Liver (tissue), 9 donors: ENCODE results near the gene MRPS18B. TPM values are rescaled to one million over a fixed set of nuclear protein-coding genes. Genes with fewer than 3 reads are reported as not detected.

Experiments
- DNase-seq: peaks from one replicate; pipeline ENCODE4 v3.0.0-alpha.2; 2017; ENCODE audit warnings: low spot score
- H3K27ac ChIP-seq, 2 donors: one replicate each; pipeline ENCODE4 v1.7.0; 2013; ENCODE audit warnings: inconsistent platforms in 2 of 2, low read length in 2 of 2, control low read depth in 1 of 2, low read depth in 1 of 2, mild to moderate bottlenecking in 1 of 2
- H3K27me3 ChIP-seq, 4 donors: one replicate each; pipeline versions ENCODE4 v1.6.1 to v1.7.0; 2013; ENCODE audit warnings: low read length in 3 of 4, inconsistent platforms in 1 of 4, mild to moderate bottlenecking in 1 of 4, moderate library complexity in 1 of 4; ENCODE audit not compliant: control insufficient read depth in 4 of 4, insufficient read depth in 4 of 4
- H3K36me3 ChIP-seq, 4 donors: one replicate each; pipeline versions ENCODE4 v1.6.1 to v1.7.0; 2013; ENCODE audit warnings: low read length in 3 of 4, mild to moderate bottlenecking in 3 of 4, low read depth in 1 of 4, moderate library complexity in 1 of 4; ENCODE audit not compliant: control insufficient read depth in 4 of 4, insufficient read depth in 3 of 4
- H3K4me1 ChIP-seq, 4 donors: one replicate each; pipeline versions ENCODE4 v1.6.1 to v1.7.0; 2013; ENCODE audit warnings: low read length in 3 of 4, mild to moderate bottlenecking in 3 of 4, moderate library complexity in 1 of 4; ENCODE audit not compliant: control insufficient read depth in 4 of 4, insufficient read depth in 4 of 4
- H3K4me3 ChIP-seq, 3 donors: one replicate each; pipeline versions ENCODE4 v1.6.1 to v1.7.0; 2013; ENCODE audit warnings: low read length in 3 of 3, control low read depth in 1 of 3, low read depth in 1 of 3, mild to moderate bottlenecking in 1 of 3
- H3K9ac ChIP-seq, 2 donors: one replicate each; pipeline ENCODE4 v1.7.0; 2013; ENCODE audit warnings: low read length in 2 of 2, mild to moderate bottlenecking in 2 of 2, moderate library complexity in 2 of 2, control low read depth in 1 of 2, low read depth in 1 of 2
- H3K9me3 ChIP-seq, 4 donors: one replicate each; pipeline versions ENCODE4 v1.6.1 to v1.7.0; 2013; ENCODE audit warnings: low read length in 3 of 4; ENCODE audit not compliant: control insufficient read depth in 4 of 4
- EGR1 ChIP-seq, 2 donors: IDR thresholded peaks; 2 replicates each; pipeline ENCODE4 v1.6.1; 2016 to 2018; ENCODE audit warnings: antibody characterized with exemption in 2 of 2, low read depth in 2 of 2
- FOXA1 ChIP-seq: IDR thresholded peaks from 2 replicates; pipeline ENCODE4 v1.6.1; 2016; ENCODE audit warnings: antibody characterized with exemption
- FOXA2 ChIP-seq: IDR thresholded peaks from 2 replicates; pipeline ENCODE4 v1.6.1; 2016; ENCODE audit warnings: antibody characterized with exemption
- GABPA ChIP-seq, 2 donors: IDR thresholded peaks in 1 of 2; conservative IDR thresholded peaks in 1 of 2; 2 replicates each; pipeline ENCODE4 v1.6.1; 2016; ENCODE audit warnings: antibody characterized with exemption in 2 of 2, mild to moderate bottlenecking in 1 of 2, moderate library complexity in 1 of 2
- HNF4A ChIP-seq, 2 donors: conservative IDR thresholded peaks; 2 replicates each; pipeline ENCODE4 v1.6.1; 2016; ENCODE audit warnings: antibody characterized with exemption in 2 of 2, mild to moderate bottlenecking in 2 of 2
- HNF4G ChIP-seq: IDR thresholded peaks from 2 replicates; pipeline ENCODE4 v1.6.1; 2016; ENCODE audit warnings: antibody characterized with exemption
- JUND ChIP-seq, 2 donors: IDR thresholded peaks; 2 replicates each; pipeline ENCODE4 v1.6.1; 2016; ENCODE audit warnings: antibody characterized with exemption in 2 of 2
- NR2F2 ChIP-seq: IDR thresholded peaks from 2 replicates; pipeline ENCODE4 v1.6.1; 2016; ENCODE audit warnings: antibody characterized with exemption
- RXRA ChIP-seq, 2 donors: IDR thresholded peaks; 2 replicates each; pipeline ENCODE4 v1.6.1; 2017 to 2018; ENCODE audit warnings: antibody characterized with exemption in 2 of 2, mild to moderate bottlenecking in 1 of 2
- SP1 ChIP-seq: IDR thresholded peaks from 2 replicates; pipeline ENCODE4 v1.6.1; 2018; ENCODE audit warnings: antibody characterized with exemption, mild to moderate bottlenecking
- TAF1 ChIP-seq: conservative IDR thresholded peaks from 2 replicates; pipeline ENCODE4 v1.6.1; 2016; ENCODE audit warnings: antibody characterized with exemption, mild to moderate bottlenecking
- YY1 ChIP-seq: IDR thresholded peaks from 2 replicates; pipeline ENCODE4 v1.6.1; 2016; ENCODE audit warnings: antibody characterized with exemption, mild to moderate bottlenecking
- WGBS: extraction: QIAGEN DNeasy Blood & Tissue Kit; methylation state at CpG from one replicate; pipeline ENCODE4 v1.1.7; 2013; 5-methylcytosine and 5-hydroxymethylcytosine counted together
- polyA plus RNA-seq, 2 donors: library from polyadenylated mRNA; stranded (reverse) in 1 of 2; unstranded in 1 of 2; fragments of 200-250 nt in 1 of 2; fragments of >200 nt in 1 of 2; fragmentation: Nextera tagmentation in 1 of 2; extraction: Ambion mirVana in 1 of 2; gene quantifications; one replicate each; pipeline versions ENCODE4 v1.2.1 to v1.2.3, GENCODE V29; 2013 to 2015
- total RNA-seq, 2 donors: library from RNA; depleted of rRNA; stranded (reverse); fragments of >200 nt; gene quantifications; one replicate each; pipeline ENCODE4 v1.2.3, GENCODE V29; 2014
- TF ChIP-seq, protein P1 (sequence below): IDR thresholded peaks from 2 replicates; pipeline ENCODE4 v1.6.1; 2016; ENCODE audit warnings: antibody characterized with exemption
- TF ChIP-seq, protein P2 (sequence below): IDR thresholded peaks from 2 replicates; pipeline ENCODE4 v1.6.1; 2016; ENCODE audit warnings: antibody characterized with exemption
- TF ChIP-seq, protein P3 (sequence below): fragments of 150-350 bp; IDR thresholded peaks from 2 replicates; pipeline ENCODE4 v1.5.1; 2017; ENCODE audit warnings: improper control_type of control experiment, low read depth, low read length; ENCODE audit not compliant: missing input control
- TF ChIP-seq, protein P4 (sequence below): IDR thresholded peaks from 2 replicates; pipeline ENCODE4 v1.6.1; 2016; ENCODE audit warnings: antibody characterized with exemption, mild to moderate bottlenecking
- TF ChIP-seq, protein P5 (sequence below): IDR thresholded peaks from 2 replicates; pipeline ENCODE4 v1.6.1; 2016; ENCODE audit warnings: antibody characterized with exemption
- donor health status: healthy.
- donor health status: healthy.
- donor health status: healthy.
- donor health status: healthy.
- donor health status: healthy.

Gene MRPS18B
- total and polyA plus RNA-seq, 4 donors, result 50.5 to 81.9 (median 69.4) TPM

DNA sequence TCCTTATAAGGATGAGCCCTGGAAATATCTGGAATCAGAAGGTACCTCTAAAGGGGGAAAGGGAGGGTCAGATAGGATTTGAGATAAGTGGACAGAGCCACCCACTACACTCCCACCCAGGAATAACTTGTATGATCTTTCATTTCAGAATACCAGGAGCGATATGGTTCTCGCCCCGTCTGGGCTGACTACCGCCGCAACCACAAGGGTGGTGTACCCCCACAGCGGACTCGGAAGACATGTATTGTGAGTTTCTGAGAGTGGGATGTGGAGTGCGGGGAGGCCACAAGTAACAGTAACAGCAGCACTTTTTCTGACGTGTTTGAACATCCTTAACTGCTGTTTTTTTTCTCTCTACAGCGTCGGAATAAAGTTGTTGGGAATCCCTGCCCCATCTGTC is 1.9 kb downstream of the MRPS18B start:
- no peak for DNase-seq
- WGBS, result 98% methylated on average over 11 of the region's 11 CpGs
- no peak for TF ChIP-seq JUND (IDR thresholded peaks at IDR 0.05)
- TF ChIP-seq, protein P1, sequence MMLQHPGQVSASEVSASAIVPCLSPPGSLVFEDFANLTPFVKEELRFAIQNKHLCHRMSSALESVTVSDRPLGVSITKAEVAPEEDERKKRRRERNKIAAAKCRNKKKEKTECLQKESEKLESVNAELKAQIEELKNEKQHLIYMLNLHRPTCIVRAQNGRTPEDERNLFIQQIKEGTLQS, result no peak
- TF ChIP-seq FOXA2, result no peak
- Histone ChIP-seq H3K27ac (no peak overlapping the region), H3K27me3 (no peaks in the 10 kb centered on the region), H3K9ac (no peak overlapping the region), H3K4me1 (peaks cover under 1 to 10% (median 5%) of the 10 kb centered on the region in 4 donors), H3K9me3 (no peaks in the 10 kb centered on the region), H3K4me3 (no peak overlapping the region), H3K36me3 (peaks cover 10 to 38% (median 28%) of the 10 kb centered on the region in 4 donors)

DNA sequence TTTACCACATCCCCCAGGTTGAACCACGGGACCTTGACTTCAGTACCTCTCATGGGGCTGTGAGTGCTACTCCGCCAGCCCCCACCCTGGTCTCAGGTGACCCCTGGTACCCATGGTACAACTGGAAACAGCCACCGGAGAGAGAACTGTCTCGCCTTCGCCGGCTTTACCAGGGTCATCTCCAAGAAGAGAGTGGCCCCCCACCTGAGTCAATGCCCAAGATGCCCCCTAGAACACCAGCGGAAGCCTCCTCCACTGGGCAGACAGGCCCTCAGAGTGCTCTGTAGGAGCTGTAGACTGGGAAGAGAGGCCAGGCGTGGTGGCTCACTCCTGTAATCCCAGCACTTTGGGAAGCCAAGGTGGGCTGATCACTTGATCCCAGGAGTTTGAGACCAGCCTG is 7.9 kb downstream of the MRPS18B start:
- no peak for TF ChIP-seq HNF4A (conservative IDR thresholded peaks at IDR 0.05)
- TF ChIP-seq YY1, result no peak
- TF ChIP-seq EGR1 (IDR thresholded peaks at IDR 0.05; ENCODE audit: low read depth in 2 of 2), result no peak
- TF ChIP-seq, protein P2, sequence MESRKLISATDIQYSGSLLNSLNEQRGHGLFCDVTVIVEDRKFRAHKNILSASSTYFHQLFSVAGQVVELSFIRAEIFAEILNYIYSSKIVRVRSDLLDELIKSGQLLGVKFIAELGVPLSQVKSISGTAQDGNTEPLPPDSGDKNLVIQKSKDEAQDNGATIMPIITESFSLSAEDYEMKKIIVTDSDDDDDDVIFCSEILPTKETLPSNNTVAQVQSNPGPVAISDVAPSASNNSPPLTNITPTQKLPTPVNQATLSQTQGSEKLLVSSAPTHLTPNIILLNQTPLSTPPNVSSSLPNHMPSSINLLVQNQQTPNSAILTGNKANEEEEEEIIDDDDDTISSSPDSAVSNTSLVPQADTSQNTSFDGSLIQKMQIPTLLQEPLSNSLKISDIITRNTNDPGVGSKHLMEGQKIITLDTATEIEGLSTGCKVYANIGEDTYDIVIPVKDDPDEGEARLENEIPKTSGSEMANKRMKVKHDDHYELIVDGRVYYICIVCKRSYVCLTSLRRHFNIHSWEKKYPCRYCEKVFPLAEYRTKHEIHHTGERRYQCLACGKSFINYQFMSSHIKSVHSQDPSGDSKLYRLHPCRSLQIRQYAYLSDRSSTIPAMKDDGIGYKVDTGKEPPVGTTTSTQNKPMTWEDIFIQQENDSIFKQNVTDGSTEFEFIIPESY, result no peak
- no peak for TF ChIP-seq JUND (IDR thresholded peaks at IDR 0.05)
- no peak for TF ChIP-seq RXRA (IDR thresholded peaks at IDR 0.05)
- TF ChIP-seq NR2F2, result no peak
- no peak for TF ChIP-seq SP1
- TF ChIP-seq FOXA1, result no peak
- TF ChIP-seq, protein P3, sequence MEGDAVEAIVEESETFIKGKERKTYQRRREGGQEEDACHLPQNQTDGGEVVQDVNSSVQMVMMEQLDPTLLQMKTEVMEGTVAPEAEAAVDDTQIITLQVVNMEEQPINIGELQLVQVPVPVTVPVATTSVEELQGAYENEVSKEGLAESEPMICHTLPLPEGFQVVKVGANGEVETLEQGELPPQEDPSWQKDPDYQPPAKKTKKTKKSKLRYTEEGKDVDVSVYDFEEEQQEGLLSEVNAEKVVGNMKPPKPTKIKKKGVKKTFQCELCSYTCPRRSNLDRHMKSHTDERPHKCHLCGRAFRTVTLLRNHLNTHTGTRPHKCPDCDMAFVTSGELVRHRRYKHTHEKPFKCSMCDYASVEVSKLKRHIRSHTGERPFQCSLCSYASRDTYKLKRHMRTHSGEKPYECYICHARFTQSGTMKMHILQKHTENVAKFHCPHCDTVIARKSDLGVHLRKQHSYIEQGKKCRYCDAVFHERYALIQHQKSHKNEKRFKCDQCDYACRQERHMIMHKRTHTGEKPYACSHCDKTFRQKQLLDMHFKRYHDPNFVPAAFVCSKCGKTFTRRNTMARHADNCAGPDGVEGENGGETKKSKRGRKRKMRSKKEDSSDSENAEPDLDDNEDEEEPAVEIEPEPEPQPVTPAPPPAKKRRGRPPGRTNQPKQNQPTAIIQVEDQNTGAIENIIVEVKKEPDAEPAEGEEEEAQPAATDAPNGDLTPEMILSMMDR, result no peak
- TF ChIP-seq, protein P4, sequence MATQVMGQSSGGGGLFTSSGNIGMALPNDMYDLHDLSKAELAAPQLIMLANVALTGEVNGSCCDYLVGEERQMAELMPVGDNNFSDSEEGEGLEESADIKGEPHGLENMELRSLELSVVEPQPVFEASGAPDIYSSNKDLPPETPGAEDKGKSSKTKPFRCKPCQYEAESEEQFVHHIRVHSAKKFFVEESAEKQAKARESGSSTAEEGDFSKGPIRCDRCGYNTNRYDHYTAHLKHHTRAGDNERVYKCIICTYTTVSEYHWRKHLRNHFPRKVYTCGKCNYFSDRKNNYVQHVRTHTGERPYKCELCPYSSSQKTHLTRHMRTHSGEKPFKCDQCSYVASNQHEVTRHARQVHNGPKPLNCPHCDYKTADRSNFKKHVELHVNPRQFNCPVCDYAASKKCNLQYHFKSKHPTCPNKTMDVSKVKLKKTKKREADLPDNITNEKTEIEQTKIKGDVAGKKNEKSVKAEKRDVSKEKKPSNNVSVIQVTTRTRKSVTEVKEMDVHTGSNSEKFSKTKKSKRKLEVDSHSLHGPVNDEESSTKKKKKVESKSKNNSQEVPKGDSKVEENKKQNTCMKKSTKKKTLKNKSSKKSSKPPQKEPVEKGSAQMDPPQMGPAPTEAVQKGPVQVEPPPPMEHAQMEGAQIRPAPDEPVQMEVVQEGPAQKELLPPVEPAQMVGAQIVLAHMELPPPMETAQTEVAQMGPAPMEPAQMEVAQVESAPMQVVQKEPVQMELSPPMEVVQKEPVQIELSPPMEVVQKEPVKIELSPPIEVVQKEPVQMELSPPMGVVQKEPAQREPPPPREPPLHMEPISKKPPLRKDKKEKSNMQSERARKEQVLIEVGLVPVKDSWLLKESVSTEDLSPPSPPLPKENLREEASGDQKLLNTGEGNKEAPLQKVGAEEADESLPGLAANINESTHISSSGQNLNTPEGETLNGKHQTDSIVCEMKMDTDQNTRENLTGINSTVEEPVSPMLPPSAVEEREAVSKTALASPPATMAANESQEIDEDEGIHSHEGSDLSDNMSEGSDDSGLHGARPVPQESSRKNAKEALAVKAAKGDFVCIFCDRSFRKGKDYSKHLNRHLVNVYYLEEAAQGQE, result no peak
- no peak for TF ChIP-seq FOXA2
- TF ChIP-seq, protein P5, sequence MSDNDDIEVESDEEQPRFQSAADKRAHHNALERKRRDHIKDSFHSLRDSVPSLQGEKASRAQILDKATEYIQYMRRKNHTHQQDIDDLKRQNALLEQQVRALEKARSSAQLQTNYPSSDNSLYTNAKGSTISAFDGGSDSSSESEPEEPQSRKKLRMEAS, result no peak
- TF ChIP-seq HNF4G, result no peak
- no peak for TF ChIP-seq TAF1
- TF ChIP-seq GABPA (IDR thresholded peaks at IDR 0.05 in 1 of 2, conservative IDR thresholded peaks at IDR 0.05 in 1 of 2), result no peak
- Histone ChIP-seq H3K27me3 (no peaks in the 10 kb centered on the region), H3K4me1 (peaks cover 1 to 20% (median 12%) of the 10 kb centered on the region in 4 donors), H3K36me3 (peaks cover 12 to 48% (median 31%) of the 10 kb centered on the region in 4 donors), H3K27ac (no peak overlapping the region), H3K9me3 (no peaks in the 10 kb centered on the region), H3K9ac (no peak overlapping the region), H3K4me3 (no peak overlapping the region)
- WGBS, result 98% methylated on average over 8 of the region's 8 CpGs
- no peak for DNase-seq
